K562 (cell line): ENCODE measurements around the gene SLC7A11. TPM values are rescaled to one million over a fixed set of nuclear protein-coding genes. Genes with fewer than 3 reads are reported as not detected.

Source experiments
- ATAC-seq: fragments of 200-7000 bp; cut with Tn5 transposase; 3 replicates; pipeline ENCODE4 v1.9.1; 2020; ENCODE audit warnings: moderate library complexity
- BruUV-seq: library from RNA; stranded (reverse); fragments of 400-500 nt; replicated peaks from 2 replicates; lab custom pipeline; 2021; lab: Mats Ljungman, UMichigan
- CTCF ChIA-PET: fragments of 300-600 bp; formaldehyde crosslinking; extraction: SDS; loops from one replicate; lab custom pipeline; 2021; ENCODE audit warnings: low intra/inter-chr PET ratio; lab: Yijun Ruan, JAX
- POLR2A ChIA-PET: fragments of 300-600, 350-650 bp; sonication (Branson Sonifier 250); formaldehyde crosslinking; extraction: SDS; loops from one replicate; lab custom pipeline; 2021; ENCODE audit warnings: antibody characterized with exemption, inconsistent platforms; lab: Yijun Ruan, JAX
- DNase-seq, 4 experiments: peaks; one replicate each; pipeline versions ENCODE4 v3.0.0 to v3.0.0-alpha.2; 2011 to 2018; ENCODE audit warnings: low spot score in 3 of 4, mixed read lengths in 3 of 4; ENCODE audit errors: extremely low read depth in 1 of 4
- FAIRE-seq: peaks from 2 replicates; lab custom pipeline; 2011; peaks lifted over from hg19 to GRCh38; lab: Jason Lieb, UNC
- H2AFZ ChIP-seq: 2 replicates; pipeline ENCODE4 v1.6.0; 2011; ENCODE audit warnings: low read depth, low read length, control low read depth, inconsistent platforms
- H3K27ac ChIP-seq: fragments of 200-600 bp; 3 replicates; pipeline ENCODE4 v1.8.0; 2011; ENCODE audit warnings: low read depth, mild to moderate bottlenecking, control low read depth, inconsistent platforms, low read length, moderate library complexity, mixed read lengths; ENCODE audit errors: extremely low read depth
- H3K27me3 ChIP-seq, 2 experiments: fragments of 300-600 bp in 1 of 2; 2 replicates in 1 of 2; 3 replicates in 1 of 2; pipeline versions ENCODE4 v1.6.0 to v1.8.0; 2011; ENCODE audit warnings: inconsistent platforms in 2 of 2, low read length in 2 of 2, mild to moderate bottlenecking in 1 of 2, mixed read lengths in 1 of 2, moderate library complexity in 1 of 2; ENCODE audit not compliant: control insufficient read depth in 2 of 2, insufficient read depth in 2 of 2
- H3K36me3 ChIP-seq: fragments of 300-600 bp; 3 replicates; pipeline ENCODE4 v1.8.0; 2011; ENCODE audit warnings: mild to moderate bottlenecking, low read length, inconsistent platforms; ENCODE audit not compliant: control insufficient read depth, insufficient read depth
- H3K4me1 ChIP-seq, 2 experiments: fragments of 200-600 bp in 1 of 2; replicated peaks in 1 of 2; 2 replicates in 1 of 2; 3 replicates in 1 of 2; pipeline versions ENCODE4 v1.5.1 to v1.8.0; 2011; ENCODE audit warnings: inconsistent platforms in 2 of 2, low read length in 2 of 2, mild to moderate bottlenecking in 1 of 2, mixed read lengths in 1 of 2, moderate library complexity in 1 of 2; ENCODE audit not compliant: control insufficient read depth in 2 of 2, insufficient read depth in 2 of 2
- H3K4me2 ChIP-seq: 2 replicates; pipeline ENCODE4 v1.6.1; 2011; ENCODE audit warnings: low read length, control low read depth, inconsistent platforms, mixed read lengths; ENCODE audit not compliant: insufficient read depth
- H3K4me3 ChIP-seq: fragments of 200-600 bp; sonication (generic), shearing (Covaris generic); 2 replicates; pipeline ENCODE4 v1.5.1; 2016; ENCODE audit warnings: control low read depth, inconsistent platforms
- H3K79me2 ChIP-seq: fragments of 200-600 bp; 3 replicates; pipeline ENCODE4 v1.8.0; 2011; ENCODE audit warnings: low read length, inconsistent platforms; ENCODE audit not compliant: control insufficient read depth, insufficient read depth
- H3K9ac ChIP-seq, 2 experiments: 2 replicates each; pipeline versions ENCODE4 v1.6.0 to v1.6.1; 2011; ENCODE audit warnings: low read depth in 2 of 2, low read length in 2 of 2, control low read depth in 1 of 2, inconsistent platforms in 1 of 2, mild to moderate bottlenecking in 1 of 2, mixed read lengths in 1 of 2; ENCODE audit not compliant: insufficient read depth in 1 of 2
- H3K9me1 ChIP-seq: one replicate; pipeline ENCODE4 v1.6.0; 2011; ENCODE audit warnings: inconsistent platforms, mild to moderate bottlenecking, low read length, moderate library complexity; ENCODE audit not compliant: control insufficient read depth, insufficient read depth
- H3K9me3 ChIP-seq: replicated peaks from 2 replicates; pipeline ENCODE4 v1.5.1; 2011; ENCODE audit warnings: low read depth, low read length, inconsistent platforms; ENCODE audit not compliant: control insufficient read depth, insufficient read depth
- H4K20me1 ChIP-seq: replicated peaks from 2 replicates; pipeline ENCODE4 v1.6.1; 2011; ENCODE audit warnings: low read length, inconsistent platforms, mixed read lengths; ENCODE audit not compliant: control insufficient read depth, insufficient read depth
- IRF1 ChIP-seq: sonication (generic); formaldehyde crosslinking; IDR thresholded peaks from 2 replicates; pipeline ENCODE4 v1.8.0; 2022; ENCODE audit warnings: missing genetic modification reagents, mild to moderate bottlenecking, borderline replicate concordance
- KDM5B ChIP-seq: fragments of 200-600 bp; sonication (generic); IDR thresholded peaks from 2 replicates; pipeline ENCODE4 v1.6.1; 2012; ENCODE audit warnings: low read depth, mild to moderate bottlenecking, moderate library complexity, low read length, control low read depth, inconsistent platforms; ENCODE audit not compliant: insufficient replicate concordance
- PTBP1 ChIP-seq: fragments of 200-400 bp; formaldehyde crosslinking; IDR thresholded peaks from 2 replicates; pipeline ENCODE4 v1.6.1; 2017; ENCODE audit warnings: low read depth, low read length
- TFE3 ChIP-seq: fragments of 450-650 bp; formaldehyde crosslinking; IDR thresholded peaks from 2 replicates; pipeline ENCODE4 v1.4.0; 2020; ENCODE audit warnings: mild to moderate bottlenecking, mixed read lengths
- WGBS: fragments of 100-300 bp; shearing (Covaris generic); methylation state at CpG from one replicate; pipeline ENCODE4 v1.1.6; 2016; ENCODE audit warnings: low coverage, mixed read lengths; ENCODE audit not compliant: insufficient coverage; ENCODE audit errors: missing lambda C conversion rate; 5-methylcytosine and 5-hydroxymethylcytosine counted together
- in situ Hi-C: fragments of 300-500 bp; cut with MboI; formaldehyde crosslinking; loops from 4 replicates; pipeline ENCODE4 v1.15.0; 2018; ENCODE audit warnings: inconsistent platforms, mixed read lengths
- intact Hi-C: fragments of 100-400 bp; cut with micrococcal nuclease; formaldehyde crosslinking; loops from 2 replicates; pipeline ENCODE4 v1.14.2; 2022
- polyA plus RNA-seq, 8 experiments: library from polyadenylated mRNA; depleted of rRNA in 4 of 8; stranded (reverse) in 5 of 8; unstranded in 3 of 8; fragments of >200 nt; fragmentation: Nextera tagmentation in 2 of 8; fragmentation: Illumina TruSeq in 1 of 8; extraction: Ambion mirVana in 2 of 8; extraction: Trizol in 1 of 8; gene quantifications; 2 replicates each; pipeline versions ENCODE4 v1.2.1 to v1.2.3, GENCODE V29; 2011 to 2014; ENCODE audit warnings: inconsistent platforms in 1 of 8, missing spikeins in 1 of 8
- total RNA-seq, 7 experiments: library from RNA; depleted of rRNA in 6 of 7; stranded (reverse); fragments of >200 nt in 6 of 7; fragmentation: Illumina TruSeq in 2 of 7; extraction: Trizol in 2 of 7; gene quantifications; 2 replicates each; pipeline versions ENCODE4 v1.2.1 to v1.2.3, GENCODE V29; 2011 to 2021; ENCODE audit warnings: low replicate concordance in 1 of 7
- TF ChIP-seq, protein P1 (sequence below): sonication (generic); formaldehyde crosslinking; IDR thresholded peaks from 2 replicates; pipeline ENCODE4 v1.9.0; 2022; ENCODE audit warnings: mild to moderate bottlenecking, missing genetic modification reagents
- TF ChIP-seq, protein P2 (sequence below): sonication (generic); IDR thresholded peaks from 2 replicates; pipeline ENCODE4 v1.6.1; 2016

Gene SLC7A11
- total and polyA plus RNA-seq, 9 of the 15 experiments (the other 6 are each of a cell fraction or from before 2014, with no cell fraction given), result 4.5 to 26.1 (median 13.5) TPM

DNA sequence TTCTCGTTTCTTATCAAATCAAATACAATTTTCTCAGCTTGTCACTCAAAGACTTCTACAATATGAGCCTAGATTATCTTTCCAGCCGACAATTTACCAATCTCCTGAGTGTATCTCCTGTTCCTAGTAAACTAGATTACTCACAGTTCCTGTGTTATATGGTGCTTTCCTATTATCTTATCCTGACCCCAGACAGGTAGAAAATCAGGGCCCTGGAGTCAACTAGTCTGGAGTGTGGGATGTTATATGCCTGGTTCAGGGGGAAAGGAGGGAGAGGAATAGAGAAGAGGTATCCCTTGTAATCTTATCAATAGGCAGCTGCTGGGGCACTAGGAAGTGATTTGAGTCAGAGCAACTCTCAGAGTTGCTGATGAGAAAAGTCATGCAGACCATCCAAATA is 127.1 kb downstream of the SLC7A11 start:
- H3K4me1 ChIP-seq, result no peaks in the 10 kb centered on the region
- H3K9me3 ChIP-seq, result no peaks in the 10 kb centered on the region; the same call in 1 of the 2 replicates
- H3K9ac ChIP-seq, result no peak overlapping the region
- POLR2A ChIA-PET, result no interaction called here
- no peak for TF ChIP-seq IRF1
- no peak for TF ChIP-seq TFE3
- TF ChIP-seq PTBP1, result no peak
- TF ChIP-seq, protein P1, sequence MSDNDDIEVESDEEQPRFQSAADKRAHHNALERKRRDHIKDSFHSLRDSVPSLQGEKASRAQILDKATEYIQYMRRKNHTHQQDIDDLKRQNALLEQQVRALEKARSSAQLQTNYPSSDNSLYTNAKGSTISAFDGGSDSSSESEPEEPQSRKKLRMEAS (CRISPR knock-in tag), result no peak
- TF ChIP-seq, protein P2, sequence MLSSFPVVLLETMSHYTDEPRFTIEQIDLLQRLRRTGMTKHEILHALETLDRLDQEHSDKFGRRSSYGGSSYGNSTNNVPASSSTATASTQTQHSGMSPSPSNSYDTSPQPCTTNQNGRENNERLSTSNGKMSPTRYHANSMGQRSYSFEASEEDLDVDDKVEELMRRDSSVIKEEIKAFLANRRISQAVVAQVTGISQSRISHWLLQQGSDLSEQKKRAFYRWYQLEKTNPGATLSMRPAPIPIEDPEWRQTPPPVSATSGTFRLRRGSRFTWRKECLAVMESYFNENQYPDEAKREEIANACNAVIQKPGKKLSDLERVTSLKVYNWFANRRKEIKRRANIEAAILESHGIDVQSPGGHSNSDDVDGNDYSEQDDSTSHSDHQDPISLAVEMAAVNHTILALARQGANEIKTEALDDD, result no peak
- TF ChIP-seq KDM5B, result no peak
- no peak for FAIRE-seq
- DNase-seq, result no peak
- no peak for ATAC-seq
- no peak overlapping the region for H3K27ac ChIP-seq
- in situ Hi-C loops (no loop called here), intact Hi-C loops (no loop called here)
- H3K9me1 ChIP-seq, result no peaks in the 10 kb centered on the region
- H3K27me3 ChIP-seq, result no peaks in the 10 kb centered on the region
- H3K4me3 ChIP-seq, result no peak overlapping the region
- no peak overlapping the region for H3K4me2 ChIP-seq
- CTCF ChIA-PET, result no interaction called here
- no peaks in the 10 kb centered on the region for H3K36me3 ChIP-seq
- BruUV-seq, result no TSS peak
- no peak overlapping the region for H2AFZ ChIP-seq
- no peaks in the 10 kb centered on the region for H3K79me2 ChIP-seq
- H4K20me1 ChIP-seq, result no peaks in the 10 kb centered on the region
- WGBS, result 0% methylated on average over 2 of the region's 2 CpGs
